Peyer's patch (tissue), 4 donors: ENCODE results near the gene EGR2.

ENCODE experiments used
- POLR2A ChIP-seq, 2 donors: fragments of 450-650 bp; IDR thresholded peaks; one replicate each; pipeline ENCODE4 v1.5.1; 2017; ENCODE audit warnings: antibody characterized with exemption in 2 of 2, mild to moderate bottlenecking in 2 of 2, moderate library complexity in 2 of 2
- TF ChIP-seq, protein P1 (sequence below), 6 experiments: fragments of 450-650 bp in 4 of 6; fragments of 200-600 bp in 2 of 6; sonication (generic) in 1 of 6; IDR thresholded peaks; one replicate each; pipeline ENCODE4 v1.5.1; 2017 to 2019; ENCODE audit warnings: antibody characterized with exemption in 6 of 6, mild to moderate bottlenecking in 3 of 6, moderate library complexity in 1 of 6

- TF ChIP-seq, protein P1, sequence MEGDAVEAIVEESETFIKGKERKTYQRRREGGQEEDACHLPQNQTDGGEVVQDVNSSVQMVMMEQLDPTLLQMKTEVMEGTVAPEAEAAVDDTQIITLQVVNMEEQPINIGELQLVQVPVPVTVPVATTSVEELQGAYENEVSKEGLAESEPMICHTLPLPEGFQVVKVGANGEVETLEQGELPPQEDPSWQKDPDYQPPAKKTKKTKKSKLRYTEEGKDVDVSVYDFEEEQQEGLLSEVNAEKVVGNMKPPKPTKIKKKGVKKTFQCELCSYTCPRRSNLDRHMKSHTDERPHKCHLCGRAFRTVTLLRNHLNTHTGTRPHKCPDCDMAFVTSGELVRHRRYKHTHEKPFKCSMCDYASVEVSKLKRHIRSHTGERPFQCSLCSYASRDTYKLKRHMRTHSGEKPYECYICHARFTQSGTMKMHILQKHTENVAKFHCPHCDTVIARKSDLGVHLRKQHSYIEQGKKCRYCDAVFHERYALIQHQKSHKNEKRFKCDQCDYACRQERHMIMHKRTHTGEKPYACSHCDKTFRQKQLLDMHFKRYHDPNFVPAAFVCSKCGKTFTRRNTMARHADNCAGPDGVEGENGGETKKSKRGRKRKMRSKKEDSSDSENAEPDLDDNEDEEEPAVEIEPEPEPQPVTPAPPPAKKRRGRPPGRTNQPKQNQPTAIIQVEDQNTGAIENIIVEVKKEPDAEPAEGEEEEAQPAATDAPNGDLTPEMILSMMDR (IDR thresholded peaks at IDR 0.05), result no peak
- TF ChIP-seq POLR2A (IDR thresholded peaks at IDR 0.05), result no peak
Observed at GRCh38 chr10:62765726-62766125, 50.4 kb downstream of the EGR2 start.
